ENCODE results near the gene NFILZ. TPM values are rescaled to one million over a fixed set of nuclear protein-coding genes. Genes with fewer than 3 reads are reported as not detected.

NFILZ gene
- total RNA-seq, 1 donor from 2014 or later = not detected

GRCh38 chr19:8638078-8638619 lies 7.7 kb downstream of the NFILZ start:
- Mint-ChIP-seq H3K27ac (ENCODE audit: unreplicated experiment) (peak overlapping the region; percentile 18), H3K4me1 (ENCODE audit: unreplicated experiment) (peaks cover 37% of the 10 kb centered on the region), H3K27me3 (ENCODE audit: unreplicated experiment) (peaks cover 3% of the 10 kb centered on the region), H3K36me3 (ENCODE audit: unreplicated experiment) (peaks cover 1% of the 10 kb centered on the region), H3K4me3 (ENCODE audit: unreplicated experiment) (no peak overlapping the region), H3K9me3 (ENCODE audit: unreplicated experiment) (no peaks in the 10 kb centered on the region)
- no peak for TF ChIP-seq CTCF (IDR thresholded peaks at IDR 0.05)
- DNase-seq (ENCODE audit: extremely low spot score, unreplicated experiment) = no peak

- no peaks in the 10 kb centered on the region for H3K9me3 Mint-ChIP-seq (ENCODE audit: unreplicated experiment)
- no peak for DNase-seq (ENCODE audit: extremely low spot score, unreplicated experiment)
- no peak for TF ChIP-seq CTCF (IDR thresholded peaks at IDR 0.05)
These were observed 9.5 kb downstream of the NFILZ start for GRCh38 chr19:8639821-8640401.

GRCh38 chr19:8640402-8641004 lies 10.1 kb downstream of the NFILZ start:
- TF ChIP-seq CTCF (IDR thresholded peaks at IDR 0.05) = no peak
- H3K9me3 Mint-ChIP-seq (ENCODE audit: unreplicated experiment) = no peaks in the 10 kb centered on the region
- H3K27ac Mint-ChIP-seq (ENCODE audit: unreplicated experiment) = no peak overlapping the region
- no peak overlapping the region for H3K4me3 Mint-ChIP-seq (ENCODE audit: unreplicated experiment)
- peaks cover 31% of the 10 kb centered on the region for H3K4me1 Mint-ChIP-seq (ENCODE audit: unreplicated experiment)
- peaks cover 12% of the 10 kb centered on the region for H3K27me3 Mint-ChIP-seq (ENCODE audit: unreplicated experiment)
- H3K36me3 Mint-ChIP-seq (ENCODE audit: unreplicated experiment) = peaks cover 1% of the 10 kb centered on the region
- DNase-seq (ENCODE audit: extremely low spot score, unreplicated experiment) = no peak

More at GRCh38 chr19:8639821-8640401, 9.5 kb downstream of the NFILZ start:
- H3K27ac Mint-ChIP-seq (ENCODE audit: unreplicated experiment) = no peak overlapping the region
- peaks cover 1% of the 10 kb centered on the region for H3K36me3 Mint-ChIP-seq (ENCODE audit: unreplicated experiment)
- peaks cover 9% of the 10 kb centered on the region for H3K27me3 Mint-ChIP-seq (ENCODE audit: unreplicated experiment)
- H3K4me3 Mint-ChIP-seq (ENCODE audit: unreplicated experiment) = no peak overlapping the region
- peaks cover 34% of the 10 kb centered on the region for H3K4me1 Mint-ChIP-seq (ENCODE audit: unreplicated experiment)

- Mint-ChIP-seq H3K27ac (ENCODE audit: unreplicated experiment) (no peak overlapping the region), H3K27me3 (ENCODE audit: unreplicated experiment) (peaks cover 14% of the 10 kb centered on the region), H3K36me3 (ENCODE audit: unreplicated experiment) (peaks cover 1% of the 10 kb centered on the region), H3K9me3 (ENCODE audit: unreplicated experiment) (no peaks in the 10 kb centered on the region), H3K4me1 (ENCODE audit: unreplicated experiment) (peaks cover 31% of the 10 kb centered on the region), H3K4me3 (ENCODE audit: unreplicated experiment) (no peak overlapping the region)
- TF ChIP-seq CTCF (IDR thresholded peaks at IDR 0.05) = no peak
- no peak for DNase-seq (ENCODE audit: extremely low spot score, unreplicated experiment)
These were observed 10.9 kb downstream of the NFILZ start for GRCh38 chr19:8641221-8641907.

Measured in osteocyte (in vitro differentiated cells).